ENCODE results near the gene PEDS1. TPM values are rescaled to one million over a fixed set of nuclear protein-coding genes. Genes with fewer than 3 reads are reported as not detected.

The PEDS1 gene
- total and polyA plus RNA-seq, 2 of the 13 experiments (the other 11 are each of a cell fraction or from before 2014, with no cell fraction given), result 30.5 to 93.9 TPM

DNA sequence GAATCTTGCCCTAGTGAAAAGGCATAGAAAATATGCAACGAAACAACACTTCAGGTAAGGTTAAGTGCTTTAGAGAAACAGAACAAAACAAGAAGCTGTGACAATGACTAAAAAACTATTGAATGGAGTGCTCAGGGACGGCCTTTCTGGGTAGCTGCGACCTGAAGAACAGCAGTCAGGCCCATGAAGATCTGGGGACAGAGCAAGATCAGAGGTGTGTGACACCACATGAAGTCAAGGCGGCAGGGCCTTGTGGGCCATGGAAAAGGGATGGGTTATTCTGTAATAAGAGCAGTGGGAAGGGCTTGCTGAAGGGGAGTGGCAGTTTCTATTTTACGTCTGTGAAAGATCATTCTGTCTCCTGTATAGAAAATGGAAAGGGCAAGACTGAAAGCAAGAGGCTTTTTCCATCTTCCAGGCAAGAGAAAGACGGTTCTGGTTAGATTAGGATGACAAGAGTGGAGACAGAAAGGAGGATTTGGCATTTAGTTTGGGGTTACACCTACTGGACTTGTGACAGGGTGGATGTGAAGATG is 45.7 kb downstream of the PEDS1 start:
- H3K79me2 ChIP-seq (ENCODE audit: insufficient read depth, low read length), result peaks cover 92% of the 10 kb centered on the region
- BruUV-seq (replicated peaks), result no TSS peak
- H3K4me2 ChIP-seq (ENCODE audit: low read depth, low read length), result no peak overlapping the region
- H4K20me1 ChIP-seq (ENCODE audit: insufficient read depth, low read length), result peaks cover 62% of the 10 kb centered on the region
- H3K27me3 ChIP-seq (ENCODE audit: control insufficient read depth in 1 of 2, insufficient read depth in 2 of 2, low read length in 2 of 2), result no peaks in the 10 kb centered on the region; a peak in 1 of 5 replicates
- H3K36me3 ChIP-seq (replicated peaks in 1 of 2; ENCODE audit: control insufficient read depth in 1 of 2, insufficient read depth in 2 of 2, low read length in 2 of 2), result peaks cover 11 to 17% of the 10 kb centered on the region in 2 experiments
- intact Hi-C loops (cut with micrococcal nuclease; ENCODE audit: unreplicated experiment), result no loop called here
- no peak for DNase-seq (ENCODE audit: low spot score)
- no peak for FAIRE-seq
- CTCF ChIA-PET (ENCODE audit: low intra/inter-chr PET ratio, low total read pairs), result no interaction called here
- in situ Hi-C loops (cut with HindIII; ENCODE audit: extremely low pct_ligation_motif_present, low pct_unique_long_range_greater_than_20kb), result no loop called here
- no peak overlapping the region for H2AFZ ChIP-seq (ENCODE audit: low read length)
- POLR2A ChIA-PET, result no interaction called here
- H3K4me1 ChIP-seq (ENCODE audit: insufficient read depth, low read length), result peaks cover 67% of the 10 kb centered on the region
- 93% methylated on average over 6 of the region's 6 CpGs for WGBS (ENCODE audit: low lambda C conversion rate)
- ATAC-seq, result no peak
- no peak for TF ChIP-seq ZBTB26 (CRISPR knock-in tag; IDR thresholded peaks at IDR 0.05; ENCODE audit: borderline replicate concordance)
- TF ChIP-seq CC2D1A (CRISPR knock-in tag; IDR thresholded peaks at IDR 0.05), result no peak
- no peak for TF ChIP-seq ZNF44 (CRISPR knock-in tag; IDR thresholded peaks at IDR 0.05)
- TF ChIP-seq ZNF784 (CRISPR knock-in tag; IDR thresholded peaks at IDR 0.05; ENCODE audit: borderline replicate concordance), result no peak
- TF ChIP-seq CENPT (CRISPR knock-in tag; IDR thresholded peaks at IDR 0.05; ENCODE audit: low read depth), result no peak
- TF ChIP-seq ZNF30 (CRISPR knock-in tag; IDR thresholded peaks at IDR 0.05), result no peak
- no peak for TF ChIP-seq ZNF337 (CRISPR knock-in tag; IDR thresholded peaks at IDR 0.05; ENCODE audit: borderline replicate concordance, low read depth)
- no peak for TF ChIP-seq TEAD3 (CRISPR knock-in tag; optimal IDR thresholded peaks at IDR 0.05; ENCODE audit: borderline replicate concordance)
- TF ChIP-seq SIX4 (CRISPR knock-in tag; IDR thresholded peaks at IDR 0.05), result no peak
- TF ChIP-seq ZNF33A (CRISPR knock-in tag; IDR thresholded peaks at IDR 0.05; ENCODE audit: borderline replicate concordance), result no peak
- TF ChIP-seq ZNF367 (CRISPR knock-in tag; IDR thresholded peaks at IDR 0.05; ENCODE audit: borderline replicate concordance), result no peak
- no peak for TF ChIP-seq ZNF326 (CRISPR knock-in tag; IDR thresholded peaks at IDR 0.05; ENCODE audit: borderline replicate concordance)
- no peak for TF ChIP-seq ZNF317 (CRISPR knock-in tag; IDR thresholded peaks at IDR 0.05)
- TF ChIP-seq ZNF180 (CRISPR knock-in tag; IDR thresholded peaks at IDR 0.05; ENCODE audit: borderline replicate concordance, low read depth), result no peak
- TF ChIP-seq ATF6 (CRISPR knock-in tag; conservative IDR thresholded peaks at IDR 0.05), result no peak
- no peak for TF ChIP-seq ZNF382 (CRISPR knock-in tag; IDR thresholded peaks at IDR 0.05; ENCODE audit: borderline replicate concordance)
- TF ChIP-seq, protein P1, sequence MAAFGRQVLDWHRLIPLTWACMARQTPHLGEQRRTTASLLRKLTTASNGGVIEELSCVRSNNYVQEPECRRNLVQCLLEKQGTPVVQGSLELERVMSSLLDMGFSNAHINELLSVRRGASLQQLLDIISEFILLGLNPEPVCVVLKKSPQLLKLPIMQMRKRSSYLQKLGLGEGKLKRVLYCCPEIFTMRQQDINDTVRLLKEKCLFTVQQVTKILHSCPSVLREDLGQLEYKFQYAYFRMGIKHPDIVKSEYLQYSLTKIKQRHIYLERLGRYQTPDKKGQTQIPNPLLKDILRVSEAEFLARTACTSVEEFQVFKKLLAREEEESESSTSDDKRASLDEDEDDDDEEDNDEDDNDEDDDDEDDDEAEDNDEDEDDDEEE (CRISPR knock-in tag; IDR thresholded peaks at IDR 0.05), result no peak
- TF ChIP-seq ZNF740 (CRISPR knock-in tag; IDR thresholded peaks at IDR 0.05), result no peak
- no peak for TF ChIP-seq KDM4B (CRISPR knock-in tag; IDR thresholded peaks at IDR 0.05)
- no peak for TF ChIP-seq SRSF1 (optimal IDR thresholded peaks at IDR 0.05; ENCODE audit: low read depth, low read length)
- H3K9ac ChIP-seq (ENCODE audit: insufficient read depth, low read depth, low read length), result no peak overlapping the region
- no peak overlapping the region for H3K27ac ChIP-seq (ENCODE audit: extremely low read length, insufficient read depth, low read length)
- no peak overlapping the region for H3K4me3 ChIP-seq (replicated peaks in 1 of 3; ENCODE audit: insufficient read depth in 1 of 3, low read depth in 2 of 3, low read length in 3 of 3)
- no peaks in the 10 kb centered on the region for H3K9me3 ChIP-seq (ENCODE audit: low read length)

Measured in HepG2 (cell line).